ENCODE results near the gene C2orf78. TPM values are rescaled to one million over a fixed set of nuclear protein-coding genes. Genes with fewer than 3 reads are reported as not detected.

The C2orf78 gene
- total and polyA plus RNA-seq, 9 of the 15 experiments (the other 6 are each of a cell fraction or from before 2014, with no cell fraction given), result 0.04 to 0.28 (median 0.20) TPM

DNA sequence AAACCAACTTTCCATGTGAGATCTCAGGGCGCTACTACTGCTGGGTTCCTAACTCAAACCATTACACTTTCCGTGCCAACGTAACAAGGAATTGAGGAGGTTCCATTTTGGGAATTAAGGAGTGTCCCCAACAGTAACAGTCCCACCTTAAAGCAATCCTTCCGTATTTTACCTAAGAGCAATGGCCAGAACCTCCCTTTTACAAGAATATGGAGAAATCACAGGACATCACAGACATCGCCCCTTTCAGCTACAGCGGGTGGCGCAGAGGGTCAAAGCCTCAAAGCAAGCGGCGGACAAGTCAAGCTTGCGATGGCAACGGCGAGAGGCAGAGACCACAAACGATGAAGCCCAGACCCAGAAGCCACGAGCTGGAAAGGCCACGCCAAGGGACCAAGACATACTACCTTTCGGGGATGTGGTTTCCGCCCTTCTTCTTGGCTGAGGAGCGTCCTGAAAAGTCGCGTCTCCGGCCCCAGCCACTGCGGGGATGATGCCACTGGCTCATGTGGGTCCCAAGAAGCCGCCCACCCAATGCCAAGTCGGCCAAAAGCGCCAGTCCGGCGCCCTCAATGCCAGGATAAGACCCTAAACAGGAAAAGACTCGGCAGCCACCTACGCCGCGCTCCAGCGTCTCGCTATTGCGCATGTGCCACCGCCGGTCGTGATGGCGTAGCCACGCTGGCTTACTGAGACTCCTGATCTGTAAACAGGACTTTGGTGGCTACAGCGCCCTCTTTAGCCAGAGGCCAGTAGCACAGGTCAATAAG is 4.3 kb upstream of the C2orf78 start, which contains the start of gene DUSP11 (continued):
- TF ChIP-seq, protein P1, sequence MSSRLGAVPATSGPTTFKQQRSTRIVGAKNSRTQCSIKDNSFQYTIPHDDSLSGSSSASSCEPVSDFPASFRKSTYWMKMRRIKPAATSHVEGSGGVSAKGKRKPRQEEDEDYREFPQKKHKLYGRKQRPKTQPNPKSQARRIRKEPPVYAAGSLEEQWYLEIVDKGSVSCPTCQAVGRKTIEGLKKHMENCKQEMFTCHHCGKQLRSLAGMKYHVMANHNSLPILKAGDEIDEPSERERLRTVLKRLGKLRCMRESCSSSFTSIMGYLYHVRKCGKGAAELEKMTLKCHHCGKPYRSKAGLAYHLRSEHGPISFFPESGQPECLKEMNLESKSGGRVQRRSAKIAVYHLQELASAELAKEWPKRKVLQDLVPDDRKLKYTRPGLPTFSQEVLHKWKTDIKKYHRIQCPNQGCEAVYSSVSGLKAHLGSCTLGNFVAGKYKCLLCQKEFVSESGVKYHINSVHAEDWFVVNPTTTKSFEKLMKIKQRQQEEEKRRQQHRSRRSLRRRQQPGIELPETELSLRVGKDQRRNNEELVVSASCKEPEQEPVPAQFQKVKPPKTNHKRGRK (tag; IDR thresholded peaks at IDR 0.05), result no peak
- TF ChIP-seq BCOR (IDR thresholded peaks at IDR 0.05), result no peak
- peak; percentile 88; the same call in 1 of the 2 replicates for TF ChIP-seq ESRRA (IDR thresholded peaks at IDR 0.05; ENCODE audit: borderline replicate concordance, low read depth)
- TF ChIP-seq SAP30 (IDR thresholded peaks at IDR 0.05; ENCODE audit: borderline replicate concordance, insufficient read depth, low read depth, low read length, poor library complexity, severe bottlenecking), result peak; percentile 59
- TF ChIP-seq TAL1 (IDR thresholded peaks at IDR 0.05), result no peak
- TF ChIP-seq EP300 (IDR thresholded peaks at IDR 0.05; ENCODE audit: low read length), result peak; percentile 37; the same call in 1 of the 2 replicates
- TF ChIP-seq, protein P2, sequence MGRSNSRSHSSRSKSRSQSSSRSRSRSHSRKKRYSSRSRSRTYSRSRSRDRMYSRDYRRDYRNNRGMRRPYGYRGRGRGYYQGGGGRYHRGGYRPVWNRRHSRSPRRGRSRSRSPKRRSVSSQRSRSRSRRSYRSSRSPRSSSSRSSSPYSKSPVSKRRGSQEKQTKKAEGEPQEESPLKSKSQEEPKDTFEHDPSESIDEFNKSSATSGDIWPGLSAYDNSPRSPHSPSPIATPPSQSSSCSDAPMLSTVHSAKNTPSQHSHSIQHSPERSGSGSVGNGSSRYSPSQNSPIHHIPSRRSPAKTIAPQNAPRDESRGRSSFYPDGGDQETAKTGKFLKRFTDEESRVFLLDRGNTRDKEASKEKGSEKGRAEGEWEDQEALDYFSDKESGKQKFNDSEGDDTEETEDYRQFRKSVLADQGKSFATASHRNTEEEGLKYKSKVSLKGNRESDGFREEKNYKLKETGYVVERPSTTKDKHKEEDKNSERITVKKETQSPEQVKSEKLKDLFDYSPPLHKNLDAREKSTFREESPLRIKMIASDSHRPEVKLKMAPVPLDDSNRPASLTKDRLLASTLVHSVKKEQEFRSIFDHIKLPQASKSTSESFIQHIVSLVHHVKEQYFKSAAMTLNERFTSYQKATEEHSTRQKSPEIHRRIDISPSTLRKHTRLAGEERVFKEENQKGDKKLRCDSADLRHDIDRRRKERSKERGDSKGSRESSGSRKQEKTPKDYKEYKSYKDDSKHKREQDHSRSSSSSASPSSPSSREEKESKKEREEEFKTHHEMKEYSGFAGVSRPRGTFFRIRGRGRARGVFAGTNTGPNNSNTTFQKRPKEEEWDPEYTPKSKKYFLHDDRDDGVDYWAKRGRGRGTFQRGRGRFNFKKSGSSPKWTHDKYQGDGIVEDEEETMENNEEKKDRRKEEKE (IDR thresholded peaks at IDR 0.05; ENCODE audit: borderline replicate concordance in 1 of 2, control insufficient read depth in 1 of 2, low read depth in 2 of 2, low read length in 1 of 2), result no peak
- TF ChIP-seq, protein P3, sequence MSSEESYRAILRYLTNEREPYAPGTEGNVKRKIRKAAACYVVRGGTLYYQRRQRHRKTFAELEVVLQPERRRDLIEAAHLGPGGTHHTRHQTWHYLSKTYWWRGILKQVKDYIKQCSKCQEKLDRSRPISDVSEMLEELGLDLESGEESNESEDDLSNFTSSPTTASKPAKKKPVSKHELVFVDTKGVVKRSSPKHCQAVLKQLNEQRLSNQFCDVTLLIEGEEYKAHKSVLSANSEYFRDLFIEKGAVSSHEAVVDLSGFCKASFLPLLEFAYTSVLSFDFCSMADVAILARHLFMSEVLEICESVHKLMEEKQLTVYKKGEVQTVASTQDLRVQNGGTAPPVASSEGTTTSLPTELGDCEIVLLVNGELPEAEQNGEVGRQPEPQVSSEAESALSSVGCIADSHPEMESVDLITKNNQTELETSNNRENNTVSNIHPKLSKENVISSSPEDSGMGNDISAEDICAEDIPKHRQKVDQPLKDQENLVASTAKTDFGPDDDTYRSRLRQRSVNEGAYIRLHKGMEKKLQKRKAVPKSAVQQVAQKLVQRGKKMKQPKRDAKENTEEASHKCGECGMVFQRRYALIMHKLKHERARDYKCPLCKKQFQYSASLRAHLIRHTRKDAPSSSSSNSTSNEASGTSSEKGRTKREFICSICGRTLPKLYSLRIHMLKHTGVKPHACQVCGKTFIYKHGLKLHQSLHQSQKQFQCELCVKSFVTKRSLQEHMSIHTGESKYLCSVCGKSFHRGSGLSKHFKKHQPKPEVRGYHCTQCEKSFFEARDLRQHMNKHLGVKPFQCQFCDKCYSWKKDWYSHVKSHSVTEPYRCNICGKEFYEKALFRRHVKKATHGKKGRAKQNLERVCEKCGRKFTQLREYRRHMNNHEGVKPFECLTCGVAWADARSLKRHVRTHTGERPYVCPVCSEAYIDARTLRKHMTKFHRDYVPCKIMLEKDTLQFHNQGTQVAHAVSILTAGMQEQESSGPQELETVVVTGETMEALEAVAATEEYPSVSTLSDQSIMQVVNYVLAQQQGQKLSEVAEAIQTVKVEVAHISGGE (CRISPR knock-in tag; IDR thresholded peaks at IDR 0.05), result no peak
- TF ChIP-seq, protein P4, sequence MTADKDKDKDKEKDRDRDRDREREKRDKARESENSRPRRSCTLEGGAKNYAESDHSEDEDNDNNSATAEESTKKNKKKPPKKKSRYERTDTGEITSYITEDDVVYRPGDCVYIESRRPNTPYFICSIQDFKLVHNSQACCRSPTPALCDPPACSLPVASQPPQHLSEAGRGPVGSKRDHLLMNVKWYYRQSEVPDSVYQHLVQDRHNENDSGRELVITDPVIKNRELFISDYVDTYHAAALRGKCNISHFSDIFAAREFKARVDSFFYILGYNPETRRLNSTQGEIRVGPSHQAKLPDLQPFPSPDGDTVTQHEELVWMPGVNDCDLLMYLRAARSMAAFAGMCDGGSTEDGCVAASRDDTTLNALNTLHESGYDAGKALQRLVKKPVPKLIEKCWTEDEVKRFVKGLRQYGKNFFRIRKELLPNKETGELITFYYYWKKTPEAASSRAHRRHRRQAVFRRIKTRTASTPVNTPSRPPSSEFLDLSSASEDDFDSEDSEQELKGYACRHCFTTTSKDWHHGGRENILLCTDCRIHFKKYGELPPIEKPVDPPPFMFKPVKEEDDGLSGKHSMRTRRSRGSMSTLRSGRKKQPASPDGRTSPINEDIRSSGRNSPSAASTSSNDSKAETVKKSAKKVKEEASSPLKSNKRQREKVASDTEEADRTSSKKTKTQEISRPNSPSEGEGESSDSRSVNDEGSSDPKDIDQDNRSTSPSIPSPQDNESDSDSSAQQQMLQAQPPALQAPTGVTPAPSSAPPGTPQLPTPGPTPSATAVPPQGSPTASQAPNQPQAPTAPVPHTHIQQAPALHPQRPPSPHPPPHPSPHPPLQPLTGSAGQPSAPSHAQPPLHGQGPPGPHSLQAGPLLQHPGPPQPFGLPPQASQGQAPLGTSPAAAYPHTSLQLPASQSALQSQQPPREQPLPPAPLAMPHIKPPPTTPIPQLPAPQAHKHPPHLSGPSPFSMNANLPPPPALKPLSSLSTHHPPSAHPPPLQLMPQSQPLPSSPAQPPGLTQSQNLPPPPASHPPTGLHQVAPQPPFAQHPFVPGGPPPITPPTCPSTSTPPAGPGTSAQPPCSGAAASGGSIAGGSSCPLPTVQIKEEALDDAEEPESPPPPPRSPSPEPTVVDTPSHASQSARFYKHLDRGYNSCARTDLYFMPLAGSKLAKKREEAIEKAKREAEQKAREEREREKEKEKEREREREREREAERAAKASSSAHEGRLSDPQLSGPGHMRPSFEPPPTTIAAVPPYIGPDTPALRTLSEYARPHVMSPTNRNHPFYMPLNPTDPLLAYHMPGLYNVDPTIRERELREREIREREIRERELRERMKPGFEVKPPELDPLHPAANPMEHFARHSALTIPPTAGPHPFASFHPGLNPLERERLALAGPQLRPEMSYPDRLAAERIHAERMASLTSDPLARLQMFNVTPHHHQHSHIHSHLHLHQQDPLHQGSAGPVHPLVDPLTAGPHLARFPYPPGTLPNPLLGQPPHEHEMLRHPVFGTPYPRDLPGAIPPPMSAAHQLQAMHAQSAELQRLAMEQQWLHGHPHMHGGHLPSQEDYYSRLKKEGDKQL (CRISPR knock-in tag; IDR thresholded peaks at IDR 0.05; ENCODE audit: borderline replicate concordance), result no peak
- TF ChIP-seq RFX5 (IDR thresholded peaks at IDR 0.05; ENCODE audit: low read depth, low read length), result no peak
- no peak for TF ChIP-seq SPI1 (IDR thresholded peaks at IDR 0.05; ENCODE audit: borderline replicate concordance, low read depth, low read length)
